Stimulated activated CD4-positive, alpha-beta T cell treated with anti-CD3 and anti-CD28 coated beads, Interleukin-4, amount 100 ng/mL, for 48 hours (primary cell): ENCODE data around the gene LRRC8A.

Source experiments
- DNase-seq, 2 donors: peaks; one replicate each; pipeline ENCODE4 v3.0.0-alpha.2; 2020; ENCODE audit warnings: low read depth in 2 of 2

The LRRC8A gene

DNA sequence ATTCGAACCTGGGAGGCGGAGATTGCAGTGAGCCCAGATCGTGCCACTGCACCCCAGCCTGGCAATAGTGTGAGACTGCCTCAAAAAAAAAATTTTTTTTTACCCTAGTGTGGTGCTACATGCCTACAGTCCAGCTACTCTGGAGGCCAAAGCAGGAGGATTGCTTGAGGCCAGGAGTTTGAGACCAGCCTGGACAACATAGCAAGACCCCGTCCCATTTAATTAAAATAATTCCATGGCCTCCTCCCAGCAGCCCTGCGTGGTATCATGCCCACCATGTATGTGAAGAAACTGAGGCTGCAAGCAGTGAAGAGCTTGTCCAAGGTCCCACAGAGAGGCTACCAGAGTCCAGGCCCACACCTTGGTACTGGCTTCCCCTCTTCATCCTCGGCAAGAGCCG lies 19.4 kb downstream of the LRRC8A start:
- no peak for DNase-seq

DNA sequence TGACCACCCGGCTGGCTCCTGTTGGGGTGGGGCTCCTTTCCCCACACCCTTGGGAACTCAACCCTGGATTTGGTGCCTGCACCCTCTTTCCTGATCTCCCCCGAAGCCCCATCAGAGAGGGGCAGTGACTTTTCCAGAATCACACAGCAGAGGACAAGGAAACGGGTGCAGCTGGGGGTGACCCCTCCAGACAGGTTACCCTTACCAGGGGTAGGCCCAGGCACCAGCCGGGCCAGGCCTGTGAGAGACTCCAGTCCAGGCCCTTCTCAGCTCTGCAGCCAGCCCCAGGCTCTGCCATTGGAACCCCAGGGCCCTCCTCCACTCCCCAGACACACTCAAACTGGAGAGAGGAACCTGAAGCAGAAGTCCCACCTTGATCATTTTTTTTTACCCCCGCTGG lies 19.9 kb downstream of the LRRC8A start:
- DNase-seq: no peak

GRCh38 chr9:128902351-128903078 lies 20.6 kb downstream of the LRRC8A start:
- peak; percentile 73 to 76 for DNase-seq

DNA sequence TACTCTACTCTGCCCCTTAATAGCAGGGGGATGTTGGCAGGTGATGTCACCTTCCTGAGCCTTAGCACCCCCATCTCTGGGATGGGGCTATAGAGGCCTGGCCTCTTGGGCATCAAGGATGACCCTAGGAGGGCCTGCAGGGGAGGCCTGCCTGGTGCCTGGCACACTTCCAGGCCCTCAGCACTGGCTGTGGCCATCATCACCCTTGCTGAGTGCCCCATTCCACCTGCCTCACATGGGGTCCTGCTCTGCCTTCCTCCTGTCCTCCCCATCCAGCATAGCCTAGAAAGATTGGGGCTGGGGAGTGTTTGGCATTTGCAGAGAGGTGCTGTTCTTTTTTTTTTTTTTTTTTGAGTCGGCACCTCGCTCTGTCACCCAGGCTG lies 21.1 kb downstream of the LRRC8A start:
- no peak for DNase-seq

DNA sequence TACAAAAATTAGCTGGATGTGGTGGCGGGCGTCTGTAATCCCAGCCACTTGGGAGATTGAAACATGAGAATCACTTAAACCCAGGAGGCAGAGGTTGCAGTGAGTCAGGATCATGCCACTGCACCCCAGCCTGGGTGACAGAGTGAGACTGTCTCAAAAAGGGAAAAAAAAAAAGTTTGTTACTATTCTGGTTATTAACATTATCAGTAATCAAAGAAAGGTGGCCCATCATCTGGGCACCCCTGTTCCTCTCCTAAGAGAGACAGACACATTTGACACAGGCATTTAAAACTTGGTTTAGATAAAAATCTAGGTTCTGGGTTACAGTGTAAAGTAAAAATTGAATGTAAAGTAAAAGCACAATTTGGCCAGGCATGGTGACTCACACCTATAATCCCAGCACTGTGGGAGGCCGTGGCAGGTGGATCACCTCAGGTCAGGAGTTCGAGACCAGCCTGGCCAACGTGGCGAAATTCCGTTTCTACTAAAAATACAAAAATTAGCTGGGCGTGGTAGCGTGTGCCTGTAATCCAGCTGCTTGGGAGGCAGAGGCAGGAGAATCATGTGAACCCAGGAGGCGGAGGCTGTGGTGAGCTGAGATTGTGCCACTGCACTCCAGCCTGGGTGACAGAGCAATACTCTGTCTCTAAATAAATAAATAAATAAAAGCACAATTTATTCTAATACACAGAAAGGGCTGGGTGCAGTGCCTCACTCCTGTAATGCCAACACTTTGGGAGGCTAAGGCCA lies 22.1 kb downstream of the LRRC8A start:
- DNase-seq: no peak

GRCh38 chr9:128905964-128906363 lies 24.0 kb downstream of the LRRC8A start:
- no peak for DNase-seq

- DNase-seq: no peak
These were observed 24.8 kb downstream of the LRRC8A start for GRCh38 chr9:128906741-128907140.

DNA sequence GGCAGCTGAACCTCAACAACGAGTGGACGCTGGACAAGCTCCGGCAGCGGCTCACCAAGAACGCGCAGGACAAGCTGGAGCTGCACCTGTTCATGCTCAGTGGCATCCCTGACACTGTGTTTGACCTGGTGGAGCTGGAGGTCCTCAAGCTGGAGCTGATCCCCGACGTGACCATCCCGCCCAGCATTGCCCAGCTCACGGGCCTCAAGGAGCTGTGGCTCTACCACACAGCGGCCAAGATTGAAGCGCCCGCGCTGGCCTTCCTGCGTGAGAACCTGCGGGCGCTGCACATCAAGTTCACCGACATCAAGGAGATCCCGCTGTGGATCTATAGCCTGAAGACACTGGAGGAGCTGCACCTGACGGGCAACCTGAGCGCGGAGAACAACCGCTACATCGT lies 26.4 kb downstream of the LRRC8A start:
- no peak for DNase-seq

DNA sequence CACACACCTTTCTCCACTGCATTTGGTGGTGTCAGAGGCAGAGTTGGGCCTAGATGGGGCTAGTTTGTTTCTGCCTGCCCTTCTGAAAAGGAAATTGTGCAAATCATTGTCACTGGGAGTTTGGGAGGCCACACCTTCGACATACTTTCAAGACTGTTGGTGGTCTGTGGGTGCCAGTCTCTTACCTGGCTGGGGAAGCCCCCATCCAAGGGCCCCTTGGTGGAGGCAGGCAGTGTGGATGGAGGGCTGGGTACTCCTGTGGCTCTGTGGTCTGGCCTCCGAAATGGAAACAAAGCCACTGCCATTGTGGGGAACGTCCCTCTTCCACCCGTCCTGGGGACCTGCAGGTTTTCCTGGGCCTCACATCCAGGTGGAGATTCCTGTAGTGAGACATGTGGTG lies 27.9 kb downstream of the LRRC8A start:
- DNase-seq: no peak

DNA sequence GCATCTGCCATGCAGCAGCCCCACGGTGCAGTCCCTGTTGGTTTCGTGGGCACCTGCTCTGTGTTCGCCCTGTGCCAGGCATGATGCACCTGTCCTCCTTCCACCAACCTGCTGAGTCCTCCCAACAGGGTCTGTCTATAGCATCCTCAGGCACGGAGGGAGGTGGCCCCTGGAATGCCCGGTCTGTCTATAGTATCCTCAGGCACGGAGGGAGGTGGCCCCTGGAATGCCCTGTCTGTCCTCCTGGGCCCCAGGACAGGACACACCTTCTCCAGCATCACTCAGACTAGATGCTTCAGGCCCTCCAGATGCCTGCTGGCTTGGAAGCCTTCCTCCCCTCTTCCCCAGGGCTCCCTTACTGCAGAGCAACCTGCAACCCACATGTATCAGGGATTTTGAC lies 29.0 kb downstream of the LRRC8A start:
- DNase-seq: no peak

GRCh38 chr9:128911529-128912035 lies 29.6 kb downstream of the LRRC8A start:
- DNase-seq: no peak

- no peak for DNase-seq
These were observed 30.4 kb downstream of the LRRC8A start for GRCh38 chr9:128912270-128912853.

DNA sequence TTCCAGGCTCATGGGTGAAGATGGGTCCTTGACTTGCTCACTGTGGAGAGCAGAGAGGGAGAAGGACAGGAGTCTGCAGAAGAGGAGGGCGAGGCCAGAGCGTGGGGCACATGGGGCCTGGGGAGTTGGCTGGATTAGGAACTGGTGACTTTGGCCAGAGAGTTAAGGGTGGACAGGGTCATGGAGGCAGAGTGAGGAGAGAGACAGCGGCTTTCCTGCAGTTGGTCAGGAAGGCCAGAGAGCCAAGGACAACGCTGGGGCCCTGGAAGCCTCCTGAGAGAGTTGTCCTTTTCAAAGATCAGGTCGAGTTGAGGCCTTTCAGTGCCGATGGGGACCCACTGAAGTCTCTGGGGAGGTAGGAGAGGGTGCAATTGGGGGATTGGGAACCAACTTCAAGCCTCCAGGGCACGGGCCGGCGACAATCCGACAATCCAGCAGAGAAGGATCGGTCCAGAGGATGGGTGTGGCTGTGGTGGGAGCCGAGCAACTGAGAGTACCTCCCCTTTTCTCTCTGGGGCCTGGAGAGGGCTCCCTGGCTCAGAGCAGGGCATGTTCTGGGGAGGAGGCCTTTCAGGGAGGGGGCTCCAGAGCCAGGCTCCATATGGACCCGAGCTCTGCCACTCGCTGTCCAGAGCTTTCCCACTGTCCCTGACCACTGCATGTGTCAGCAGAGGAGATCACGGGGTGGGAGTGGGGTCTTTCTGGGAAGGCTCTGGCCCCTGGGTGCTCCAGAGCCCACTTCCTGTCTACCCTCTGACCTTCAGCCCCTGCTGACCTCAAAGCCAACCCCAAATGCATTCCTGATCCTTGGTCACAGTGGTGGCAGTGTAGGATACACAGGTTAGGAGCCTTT lies 31.3 kb downstream of the LRRC8A start:
- DNase-seq: no peak

DNA sequence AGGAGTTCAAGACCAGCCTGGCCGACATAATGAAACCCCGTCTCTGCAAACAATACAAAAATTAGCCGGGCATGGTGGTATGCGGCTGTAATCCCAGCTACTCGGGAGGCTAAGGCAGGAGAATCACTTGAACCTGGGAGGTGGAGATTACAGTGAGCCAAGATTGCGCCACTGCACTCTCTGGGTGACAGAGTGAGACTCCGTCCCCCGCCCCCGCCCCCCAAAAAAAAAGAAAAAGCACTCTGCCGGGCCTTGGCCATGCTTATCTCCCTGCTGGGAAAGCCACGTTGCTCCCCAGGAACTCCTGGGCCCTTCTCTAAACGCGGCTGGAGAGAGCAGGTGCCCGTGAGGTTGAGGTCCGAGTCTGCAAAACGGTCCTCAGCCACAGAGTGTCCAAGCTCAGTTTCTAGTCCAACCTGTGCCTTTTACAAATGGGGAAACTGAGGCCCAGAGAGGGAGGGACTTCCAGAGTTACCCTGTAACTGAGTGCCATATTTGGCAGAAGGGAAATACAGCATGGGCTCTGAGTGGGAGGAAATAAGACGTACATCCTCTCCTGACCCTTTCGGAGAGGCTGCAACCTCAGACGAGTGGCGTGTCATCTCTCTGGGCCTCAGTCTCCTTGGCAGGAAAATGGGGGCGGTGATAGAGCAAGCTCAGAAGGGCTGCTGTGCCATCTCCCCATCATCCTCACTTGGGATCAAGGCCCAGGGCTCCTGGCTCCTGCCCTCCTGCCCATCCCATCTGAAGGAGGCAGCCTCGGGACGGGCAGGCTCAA lies 32.3 kb downstream of the LRRC8A start:
- DNase-seq: no peak

DNA sequence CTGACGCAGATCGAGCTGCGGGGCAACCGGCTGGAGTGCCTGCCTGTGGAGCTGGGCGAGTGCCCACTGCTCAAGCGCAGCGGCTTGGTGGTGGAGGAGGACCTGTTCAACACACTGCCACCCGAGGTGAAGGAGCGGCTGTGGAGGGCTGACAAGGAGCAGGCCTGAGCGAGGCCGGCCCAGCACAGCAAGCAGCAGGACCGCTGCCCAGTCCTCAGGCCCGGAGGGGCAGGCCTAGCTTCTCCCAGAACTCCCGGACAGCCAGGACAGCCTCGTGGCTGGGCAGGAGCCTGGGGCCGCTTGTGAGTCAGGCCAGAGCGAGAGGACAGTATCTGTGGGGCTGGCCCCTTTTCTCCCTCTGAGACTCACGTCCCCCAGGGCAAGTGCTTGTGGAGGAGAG lies 34.3 kb downstream of the LRRC8A start:
- DNase-seq: no peak

- no peak for DNase-seq
These were observed 34.8 kb downstream of the LRRC8A start for GRCh38 chr9:128916745-128917144.

GRCh38 chr9:128917151-128917849 lies 35.4 kb downstream of the LRRC8A start:
- DNase-seq: no peak

DNA sequence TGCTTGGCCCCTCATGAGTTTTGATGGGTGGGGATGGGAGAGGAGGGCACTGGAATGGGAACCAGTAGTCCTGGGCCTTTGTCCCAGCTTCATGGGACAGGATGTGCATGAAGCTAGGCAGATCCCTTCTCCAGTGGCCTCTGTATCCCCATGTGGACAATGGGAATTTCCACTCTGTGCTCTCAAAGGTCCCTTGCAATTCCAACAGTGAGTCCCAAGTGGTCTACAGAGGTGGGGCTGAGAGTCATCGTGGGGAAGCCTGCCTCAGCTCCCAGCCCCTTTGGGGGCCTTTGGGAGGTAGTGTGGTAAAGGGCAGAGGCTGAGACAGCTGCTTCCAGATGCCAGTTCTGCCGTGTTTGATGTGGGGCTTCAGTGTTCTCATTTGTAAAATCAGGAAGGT lies 37.0 kb downstream of the LRRC8A start:
- DNase-seq: no peak

DNA sequence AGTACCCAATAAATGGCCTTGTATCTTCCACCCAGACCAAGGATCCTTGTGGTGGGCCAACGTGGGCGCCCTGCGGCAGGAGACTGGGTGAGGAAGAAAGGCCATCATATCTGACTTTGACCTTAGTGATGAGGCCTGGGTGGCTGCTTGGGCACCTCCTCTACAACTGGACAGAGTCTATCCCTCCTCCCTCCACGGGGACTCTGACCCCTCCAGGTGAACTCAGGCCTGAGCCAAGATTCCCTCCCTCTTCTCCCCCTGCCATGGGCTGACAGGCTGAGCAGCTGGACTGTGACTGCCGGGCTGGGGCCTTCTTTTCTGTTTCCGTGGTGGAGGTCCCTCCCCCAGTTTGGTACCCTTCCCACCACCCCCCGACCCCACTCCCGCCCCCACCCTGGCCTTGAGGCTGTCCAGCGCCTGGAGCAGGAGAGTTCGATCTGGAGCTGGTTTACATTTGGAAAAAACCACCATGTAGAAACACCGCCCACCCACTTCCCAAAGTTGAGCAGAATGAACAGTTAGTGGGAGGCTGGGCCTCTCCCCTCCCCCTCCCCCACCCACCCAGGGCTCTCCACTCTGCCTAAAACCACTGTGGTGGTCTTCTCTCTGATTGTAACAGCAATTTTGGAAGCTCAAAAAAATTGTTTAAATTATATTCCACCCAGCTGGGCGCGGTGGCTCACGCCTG lies 37.6 kb downstream of the LRRC8A start:
- no peak for DNase-seq
